Measurements from ENCODE around the gene APELA. TPM values are rescaled to one million over a fixed set of nuclear protein-coding genes. Genes with fewer than 3 reads are reported as not detected.

The APELA gene
- polyA plus RNA-seq, 3 donors: not detected

GRCh38 chr4:164918956-164919355 lies 42.0 kb downstream of the APELA start:
- intact Hi-C loops (cut with micrococcal nuclease): no loop called here
- no peaks in the 10 kb centered on the region for H3K4me1 ChIP-seq (ENCODE audit: control insufficient read depth in 1 of 2, insufficient read depth in 2 of 2, low read length in 2 of 2)
- Mint-ChIP-seq H3K9me3 (peaks cover 0 to 12% (median 7%) of the 10 kb centered on the region in 7 donors), H3K4me1 (no peaks in the 10 kb centered on the region), H3K4me3 (no peak overlapping the region), H3K27me3 (ENCODE audit: low read depth in 3 of 3) (peaks cover 0 to 9% (median 0%) of the 10 kb centered on the region in 3 donors), H3K27ac (no peak overlapping the region), H3K36me3 (no peaks in the 10 kb centered on the region)
- H3K4me3 ChIP-seq (replicated peaks in 1 of 3; ENCODE audit: low read depth in 2 of 3, low read length in 3 of 3): no peak overlapping the region
- H3K79me2 ChIP-seq (ENCODE audit: insufficient read depth, low read length): no peaks in the 10 kb centered on the region
- DNase-seq: no peak
- H3K36me3 ChIP-seq (replicated peaks in 1 of 2; ENCODE audit: control insufficient read depth in 1 of 2, insufficient read depth in 2 of 2, low read length in 2 of 2): no peaks in the 10 kb centered on the region
- H4K20me1 ChIP-seq (ENCODE audit: insufficient read depth, low read length): no peaks in the 10 kb centered on the region
- no peak overlapping the region for H3K9ac ChIP-seq (ENCODE audit: insufficient read depth, low read length, poor library complexity, severe bottlenecking)
- H3K27me3 ChIP-seq (ENCODE audit: control insufficient read depth in 2 of 2, insufficient read depth in 2 of 2, low read length in 2 of 2): no peaks in the 10 kb centered on the region
- H2AFZ ChIP-seq (ENCODE audit: insufficient read depth, low read depth, low read length, poor library complexity, severe bottlenecking): no peak overlapping the region
- WGBS (ENCODE audit: insufficient coverage): no CpG with 5 or more reads among the region's 3 CpGs
- H3K27ac ChIP-seq (ENCODE audit: low read depth in 1 of 2, low read length in 2 of 2): no peak overlapping the region
- no peak for TF ChIP-seq CTCF (IDR thresholded peaks at IDR 0.05)
- no peak overlapping the region for H3K4me2 ChIP-seq (replicated peaks; ENCODE audit: extremely low read depth, low read length, poor library complexity, severe bottlenecking)
- no peaks in the 10 kb centered on the region for H3K9me3 ChIP-seq (replicated peaks in 1 of 2; ENCODE audit: control insufficient read depth in 1 of 2, insufficient read depth in 1 of 2, low read length in 2 of 2)

GRCh38 chr4:164924670-164925238 lies 47.8 kb downstream of the APELA start:
- TF ChIP-seq CTCF (IDR thresholded peaks at IDR 0.05): no peak
- intact Hi-C loops (cut with micrococcal nuclease): no loop called here
- no peak overlapping the region for H3K9ac ChIP-seq (ENCODE audit: insufficient read depth, low read length, poor library complexity, severe bottlenecking)
- no peak overlapping the region for H3K4me3 ChIP-seq (replicated peaks in 1 of 3; ENCODE audit: low read depth in 2 of 3, low read length in 3 of 3)
- H3K4me1 ChIP-seq (ENCODE audit: control insufficient read depth in 1 of 2, insufficient read depth in 2 of 2, low read length in 2 of 2): no peaks in the 10 kb centered on the region
- no peaks in the 10 kb centered on the region for H3K9me3 ChIP-seq (replicated peaks in 1 of 2; ENCODE audit: control insufficient read depth in 1 of 2, insufficient read depth in 1 of 2, low read length in 2 of 2)
- Mint-ChIP-seq H3K9me3 (peaks cover 0 to 15% (median 3%) of the 10 kb centered on the region in 7 donors), H3K27ac (no peak overlapping the region), H3K27me3 (ENCODE audit: low read depth in 3 of 3) (peaks cover 2 to 7% (median 2%) of the 10 kb centered on the region in 3 donors), H3K4me3 (no peak overlapping the region), H3K4me1 (no peaks in the 10 kb centered on the region), H3K36me3 (no peaks in the 10 kb centered on the region)
- no peaks in the 10 kb centered on the region for H3K27me3 ChIP-seq (ENCODE audit: control insufficient read depth in 2 of 2, insufficient read depth in 2 of 2, low read length in 2 of 2)
- WGBS (ENCODE audit: insufficient coverage): no CpG with 5 or more reads among the region's 3 CpGs
- no peaks in the 10 kb centered on the region for H4K20me1 ChIP-seq (ENCODE audit: insufficient read depth, low read length)
- no peak for DNase-seq
- H3K79me2 ChIP-seq (ENCODE audit: insufficient read depth, low read length): no peaks in the 10 kb centered on the region
- no peak overlapping the region for H3K27ac ChIP-seq (ENCODE audit: low read depth in 1 of 2, low read length in 2 of 2)
- H2AFZ ChIP-seq (ENCODE audit: insufficient read depth, low read depth, low read length, poor library complexity, severe bottlenecking): no peak overlapping the region
- H3K4me2 ChIP-seq (replicated peaks; ENCODE audit: extremely low read depth, low read length, poor library complexity, severe bottlenecking): no peak overlapping the region
- no peaks in the 10 kb centered on the region for H3K36me3 ChIP-seq (replicated peaks in 1 of 2; ENCODE audit: control insufficient read depth in 1 of 2, insufficient read depth in 2 of 2, low read length in 2 of 2)

Measured in CD14-positive monocyte (primary cell).